Measurements from ENCODE around the gene AHRR. TPM values are rescaled to one million over a fixed set of nuclear protein-coding genes. Genes with fewer than 3 reads are reported as not detected.

Gene AHRR
- total and polyA plus RNA-seq, 9 of the 15 experiments (the other 6 are each of a cell fraction or from before 2014, with no cell fraction given) = 0.06 to 1.6 (median 0.75) TPM; not detected in 1

DNA sequence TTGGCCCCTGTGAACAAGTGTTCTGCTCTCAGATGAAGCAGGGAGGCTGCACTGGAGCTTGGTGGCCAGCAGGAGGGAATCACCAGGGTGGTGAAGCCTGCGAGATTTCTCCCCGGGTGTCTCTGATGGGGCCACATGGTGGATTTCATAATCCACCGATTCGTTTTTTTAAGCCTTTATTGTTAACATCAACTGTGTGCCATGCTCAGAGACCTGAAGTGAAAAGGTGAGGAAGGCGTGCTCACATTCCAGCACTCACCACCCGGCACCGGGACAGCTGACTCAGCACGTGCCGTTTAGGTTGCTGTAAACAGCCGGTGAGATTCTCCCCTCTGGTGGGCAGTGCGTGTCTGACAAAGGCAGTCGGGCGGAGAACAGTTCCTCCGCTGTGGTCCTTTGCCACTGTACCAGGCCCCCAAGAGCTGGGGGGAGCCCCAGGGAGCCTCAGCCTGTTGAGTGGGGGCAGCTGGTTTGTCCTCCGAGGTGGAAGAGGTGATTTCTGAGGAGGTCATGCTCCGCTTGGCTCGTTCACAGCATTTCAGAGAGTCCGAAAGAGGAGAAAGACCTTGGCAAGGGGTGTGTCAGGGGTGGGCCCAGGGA, 12.7 kb upstream of the AHRR start:
- intact Hi-C loops (cut with micrococcal nuclease) = no loop called here
- DNase-seq (ENCODE audit: extremely low read depth in 1 of 4, low spot score in 3 of 4) = peak in 1 of 4 experiments; percentile 34
- Histone ChIP-seq H3K36me3 (ENCODE audit: control insufficient read depth, insufficient read depth, low read length) (peaks cover 75% of the 10 kb centered on the region; the same call in 2 of the 3 replicates), H3K9me3 (replicated peaks; ENCODE audit: control insufficient read depth, insufficient read depth, low read depth, low read length) (no peaks in the 10 kb centered on the region), H3K4me2 (ENCODE audit: insufficient read depth, low read length) (no peak overlapping the region), H3K9ac (ENCODE audit: insufficient read depth in 1 of 2, low read depth in 2 of 2, low read length in 2 of 2) (no peak overlapping the region), H3K4me1 (replicated peaks in 1 of 2; ENCODE audit: control insufficient read depth in 2 of 2, insufficient read depth in 2 of 2, low read length in 2 of 2) (peaks cover 0 to 5% of the 10 kb centered on the region in 2 experiments; a peak in 1 of 5 replicates), H3K9me1 (ENCODE audit: control insufficient read depth, insufficient read depth, low read length) (no peaks in the 10 kb centered on the region), H3K79me2 (ENCODE audit: control insufficient read depth, insufficient read depth, low read length) (peaks cover 3% of the 10 kb centered on the region; the same call in 2 of the 3 replicates), H3K4me3 (no peak overlapping the region), H4K20me1 (replicated peaks; ENCODE audit: control insufficient read depth, insufficient read depth, low read length) (peaks cover 21% of the 10 kb centered on the region), H2AFZ (ENCODE audit: low read depth, low read length) (no peak overlapping the region), H3K27ac (ENCODE audit: extremely low read depth, low read depth, low read length) (no peak overlapping the region), H3K27me3 (ENCODE audit: control insufficient read depth in 2 of 2, insufficient read depth in 2 of 2, low read length in 2 of 2) (no peaks in the 10 kb centered on the region)
- TF ChIP-seq SMAD1 (IDR thresholded peaks at IDR 0.05; ENCODE audit: low read depth, low read length, partially characterized antibody) (no peak), TSC22D4 (tag; IDR thresholded peaks at IDR 0.05) (no peak), HMGN3 (IDR thresholded peaks at IDR 0.05; ENCODE audit: borderline replicate concordance, extremely low read depth, insufficient read length, low read depth, low read length) (no peak), SMARCA4 (IDR thresholded peaks at IDR 0.05) (no peak), ZNF639 (CRISPR knock-in tag; conservative IDR thresholded peaks at IDR 0.05 in 1 of 2, IDR thresholded peaks at IDR 0.05 in 1 of 2) (no peak), DDX20 (tag; IDR thresholded peaks at IDR 0.05; ENCODE audit: low read depth) (no peak)
- ATAC-seq = no peak
- BruUV-seq (replicated peaks) = no TSS peak
- CTCF ChIA-PET (ENCODE audit: low intra/inter-chr PET ratio) = interaction anchor here (0.6 kb wide), 1 partner anchor 1365 kb away, joined by 3 read pairs; no protein-coding TSS in a partner anchor
- POLR2A ChIA-PET = interaction anchor here (0.8 kb wide), 1 partner anchor 303 kb away, joined by 3 read pairs; no protein-coding TSS in a partner anchor
- in situ Hi-C loops (cut with MboI) = no loop called here
- 87% methylated on average over 17 of the region's 18 CpGs for WGBS (ENCODE audit: insufficient coverage, low coverage, missing lambda C conversion rate)
- FAIRE-seq = peak; percentile 37
